ENCODE measurements around the gene DNASE1L3. TPM values are rescaled to one million over a fixed set of nuclear protein-coding genes. Genes with fewer than 3 reads are reported as not detected.

The DNASE1L3 gene
- polyA plus RNA-seq, 2 of the 4 experiments (the other 2 are of a cell fraction): 0.19 TPM; not detected in 1

- TF ChIP-seq HMGXB4 (CRISPR knock-in tag; IDR thresholded peaks at IDR 0.05; ENCODE audit: borderline replicate concordance) (no peak), HDAC2 (IDR thresholded peaks at IDR 0.05) (no peak), KDM5A (IDR thresholded peaks at IDR 0.05) (no peak), E2F6 (IDR thresholded peaks at IDR 0.05; ENCODE audit: borderline replicate concordance, low read depth) (peak; percentile 67; the same call in 1 of the 2 replicates), SREBF2 (IDR thresholded peaks at IDR 0.05) (no peak), EHMT2 (IDR thresholded peaks at IDR 0.05; ENCODE audit: low read depth) (no peak)
These were observed 6.5 kb upstream of the DNASE1L3 start (continued) for GRCh38 chr3:58217209-58217811.

GRCh38 chr3:58216496-58217195, 5.9 kb upstream of the DNASE1L3 start:
- Histone ChIP-seq H3K4me3 (no peak overlapping the region), H3K4me2 (peak overlapping the region; percentile 87), H3K4me1 (peaks cover 19% of the 10 kb centered on the region), H3K27ac (peak overlapping the region; percentile 70 to 86), H3K9me3 (no peaks in the 10 kb centered on the region)
- ChIA-PET CTCF (interaction anchor here (0.7 to 7.2 kb wide), 22 partner anchors 9 to 199 kb away, joined by 3 to 53 read pairs (median 6); partner anchors contain the start of genes ABHD6, HTD2 and RPP14), POLR2A (interaction anchor here (2.0 kb wide), 1 partner anchor 29 kb away, joined by 5 read pairs; no protein-coding TSS in a partner anchor)
- 60% methylated on average over 10 of the region's 10 CpGs for WGBS (ENCODE audit: missing lambda C conversion rate)
- FAIRE-seq (no peak), ATAC-seq (no peak), DNase-seq (ENCODE audit: low read depth in 1 of 2, low spot score in 1 of 2) (no peak)
- no peak for TF ChIP-seq MAFK (IDR thresholded peaks at IDR 0.05; ENCODE audit: partially characterized antibody)
- no peak for TF ChIP-seq RAD21 (conservative IDR thresholded peaks at IDR 0.05 in 1 of 2, IDR thresholded peaks at IDR 0.05 in 1 of 2)
- TF ChIP-seq GATA3 (IDR thresholded peaks at IDR 0.05; ENCODE audit: borderline replicate concordance): no peak
- TF ChIP-seq PBX3 (IDR thresholded peaks at IDR 0.05): no peak
- TF ChIP-seq RNF2 (IDR thresholded peaks at IDR 0.05; ENCODE audit: borderline replicate concordance, low read depth): no peak
- no peak for TF ChIP-seq MAZ (IDR thresholded peaks at IDR 0.05; ENCODE audit: borderline replicate concordance, low read depth, low read length)
- no peak for TF ChIP-seq RFX5 (IDR thresholded peaks at IDR 0.05)
- TF ChIP-seq MYC (IDR thresholded peaks at IDR 0.05; ENCODE audit: borderline replicate concordance, low read length): no peak
- no peak for TF ChIP-seq REST (IDR thresholded peaks at IDR 0.05)
- TF ChIP-seq EHMT2 (IDR thresholded peaks at IDR 0.05; ENCODE audit: low read depth): no peak

Measured in A549 (cell line).